ENCODE data around the gene ISOC1.

ISOC1 gene

DNA sequence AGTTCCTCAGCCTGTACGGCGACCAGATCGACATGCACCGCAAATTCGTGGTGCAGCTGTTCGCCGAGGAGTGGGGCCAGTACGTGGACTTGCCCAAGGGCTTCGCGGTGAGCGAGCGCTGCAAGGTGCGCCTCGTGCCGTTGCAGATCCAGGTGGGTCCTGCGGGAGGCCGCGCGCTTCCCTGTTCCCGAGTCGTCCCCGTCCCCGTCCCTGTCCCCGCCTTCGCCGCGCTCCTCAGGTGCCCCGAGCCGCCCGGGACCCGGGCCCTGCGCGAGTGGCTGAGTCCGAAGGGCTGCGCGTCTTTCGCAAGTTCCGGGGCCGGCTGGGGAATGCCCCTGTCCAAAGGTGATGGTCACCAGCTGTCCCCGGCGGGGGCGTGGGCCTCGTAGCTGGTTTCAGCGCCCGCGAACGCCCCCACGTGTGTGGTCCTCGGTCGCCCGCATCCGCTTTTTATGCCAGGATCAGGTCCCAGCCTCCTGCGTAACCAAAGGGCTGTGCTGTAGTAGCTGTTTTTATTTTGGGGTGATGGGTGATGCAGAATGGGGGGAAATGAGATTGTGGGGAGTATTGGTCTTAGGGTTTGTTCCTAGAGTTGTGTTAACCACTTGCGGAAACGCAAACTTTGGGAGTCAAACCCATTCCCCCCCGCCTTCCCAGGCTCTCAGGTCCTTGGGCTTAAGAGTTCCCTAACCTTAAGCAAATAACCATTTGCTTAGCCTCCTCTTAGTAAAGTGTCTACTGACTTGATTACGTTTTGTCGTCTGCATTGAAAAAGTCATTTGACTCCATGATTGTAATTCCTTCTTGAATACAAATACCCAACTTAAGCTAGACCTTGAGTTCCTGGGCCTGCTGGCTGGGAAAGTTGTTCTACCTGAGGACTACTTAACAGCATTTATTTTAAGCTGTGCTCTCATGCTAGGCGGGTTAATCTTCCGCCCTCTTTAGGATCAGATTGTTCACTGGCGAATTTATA is 663 bp downstream of the ISOC1 start:
- peak; percentile 17 to 34 (median 18) for DNase-seq (ENCODE audit: low read depth in 2 of 3, low spot score in 1 of 3)

DNA sequence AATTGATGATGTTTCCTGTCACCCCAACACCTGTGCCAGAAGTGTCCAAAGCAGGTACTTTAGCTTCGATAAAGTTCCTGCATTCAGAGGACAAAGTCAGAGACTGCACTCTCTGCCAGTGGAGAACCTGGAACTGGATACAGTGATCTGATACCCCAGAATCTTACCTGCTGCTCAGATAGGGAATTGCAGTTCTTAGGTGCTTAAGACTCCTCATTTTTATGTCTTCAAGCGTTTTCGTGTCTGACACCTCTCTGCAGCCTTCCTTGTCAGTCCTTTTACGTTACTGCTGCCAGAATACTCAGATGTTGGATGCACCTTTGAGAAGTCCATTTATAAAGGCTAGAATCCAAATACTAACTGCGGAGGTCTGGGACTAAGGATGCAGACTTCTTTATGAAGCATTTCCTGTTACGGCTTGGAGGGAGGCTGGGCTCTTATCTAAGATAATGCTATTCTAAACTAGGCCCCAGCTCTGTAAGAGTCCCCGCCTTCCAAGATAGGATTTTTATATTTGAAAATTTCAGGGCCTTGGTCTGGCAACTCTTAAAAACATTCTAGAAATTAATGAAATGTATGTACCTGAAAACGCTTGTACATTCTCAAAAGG is 1.9 kb downstream of the ISOC1 start:
- no peak for DNase-seq (ENCODE audit: low read depth in 2 of 3, low spot score in 1 of 3)

DNA sequence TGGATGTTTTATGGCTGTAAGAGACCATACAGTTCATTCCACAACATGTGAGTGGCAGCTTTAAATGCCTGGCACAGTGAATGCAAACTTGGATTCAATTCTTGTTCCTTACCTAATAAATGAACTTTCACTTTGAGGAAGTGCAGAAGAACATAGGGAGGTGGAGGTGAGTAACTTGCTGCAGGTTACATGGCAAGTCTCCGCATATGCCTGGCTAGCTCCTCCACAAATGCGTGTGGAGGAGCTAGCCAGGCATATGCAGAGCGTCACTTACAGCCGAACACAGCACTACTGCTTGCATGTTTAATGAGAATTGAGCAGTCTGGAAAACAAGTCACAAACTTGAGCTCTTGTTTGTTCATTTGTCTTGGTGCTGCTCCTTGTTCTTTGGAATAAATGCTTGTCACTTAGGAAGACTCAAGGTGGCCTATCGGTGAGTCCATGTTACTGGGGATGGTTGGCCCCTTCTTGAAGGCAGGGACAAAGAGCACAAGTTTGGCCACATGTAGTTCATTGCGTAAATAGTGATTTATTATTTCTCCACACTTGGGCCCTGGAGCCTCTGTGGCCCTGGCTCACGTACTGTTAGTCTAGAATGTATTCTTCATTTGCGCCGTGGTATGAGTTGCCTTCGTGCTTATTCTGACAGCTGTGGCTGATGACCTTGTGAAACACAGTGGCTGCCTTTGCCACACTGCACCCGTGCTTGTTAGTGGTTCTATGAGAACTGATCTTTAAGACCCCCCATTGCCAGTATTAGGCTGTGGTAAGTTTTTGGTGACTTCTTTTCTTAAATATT is 3.1 kb downstream of the ISOC1 start:
- no peak for DNase-seq (ENCODE audit: low read depth in 2 of 3, low spot score in 1 of 3)

DNA sequence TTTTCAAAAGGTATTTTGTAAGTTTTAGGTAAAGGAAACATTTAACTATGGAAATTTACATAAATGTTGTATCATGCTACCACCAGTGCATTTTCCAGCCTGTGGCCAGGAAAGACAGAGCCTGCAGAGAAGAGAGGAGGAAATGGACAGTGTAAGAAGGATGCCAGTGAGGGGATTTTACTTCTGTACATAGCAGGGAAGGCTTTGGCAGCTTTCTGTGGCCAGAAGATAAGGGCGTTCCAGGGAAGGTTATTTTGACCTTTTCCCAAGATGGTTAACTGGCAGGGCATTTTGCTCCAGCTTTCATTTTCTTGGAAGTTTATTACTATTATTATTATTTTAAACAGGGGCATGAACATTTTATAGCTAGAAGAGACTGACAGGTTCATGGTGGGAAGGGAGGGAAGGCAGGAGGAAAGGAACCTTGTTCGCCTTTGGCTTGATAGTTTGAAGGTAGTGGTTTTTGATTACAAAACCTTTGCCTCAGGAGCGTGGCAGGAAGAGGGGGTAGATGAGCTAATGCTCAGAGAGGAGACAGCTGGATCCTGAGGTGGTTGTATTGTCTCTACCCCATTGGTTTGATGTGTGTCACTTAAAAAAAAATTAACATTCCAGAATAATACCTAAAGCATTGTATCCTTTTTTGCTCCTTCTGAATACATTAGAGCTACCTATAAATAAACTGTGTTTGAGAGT is 4.1 kb downstream of the ISOC1 start:
- DNase-seq (ENCODE audit: low read depth in 2 of 3, low spot score in 1 of 3), result no peak

DNA sequence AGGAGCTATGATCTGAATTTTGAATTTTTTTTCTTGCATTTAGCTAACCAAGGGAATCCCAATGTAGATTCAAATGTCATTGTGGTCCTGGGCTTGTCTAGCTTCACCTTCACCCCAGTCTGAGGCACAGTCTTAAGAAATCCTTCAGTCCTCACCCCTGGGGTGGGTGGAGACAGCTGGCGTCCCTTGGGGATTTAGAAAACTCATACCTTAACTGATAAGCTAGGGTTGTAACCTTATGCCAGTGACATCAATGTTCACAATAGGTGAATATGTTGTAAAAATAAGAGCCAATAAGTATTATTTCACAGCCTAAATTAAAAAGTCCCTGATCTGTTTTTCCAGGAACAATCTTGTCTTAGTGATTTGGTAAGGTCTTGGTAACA is 4.6 kb downstream of the ISOC1 start:
- no peak for DNase-seq (ENCODE audit: low read depth in 2 of 3, low spot score in 1 of 3)

DNA sequence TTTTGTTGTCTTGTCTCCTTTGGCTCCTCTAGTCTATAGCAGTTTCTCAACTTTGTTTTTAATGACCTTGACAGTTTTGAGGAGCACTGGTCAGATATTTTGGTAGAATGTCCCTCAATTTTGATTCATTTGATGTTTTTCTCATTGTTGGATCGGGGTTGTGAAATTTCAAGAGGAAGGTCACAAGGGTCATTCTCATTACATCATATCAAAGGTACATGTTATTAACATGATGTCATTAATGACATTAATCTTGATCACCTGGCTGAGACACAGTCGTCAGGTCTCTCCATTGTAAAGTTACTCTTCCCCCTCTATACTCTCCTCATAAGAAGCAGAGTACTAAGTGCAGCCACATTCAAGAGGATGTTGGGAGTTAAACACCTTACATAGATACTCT is 7.2 kb downstream of the ISOC1 start:
- no peak for DNase-seq (ENCODE audit: low read depth in 2 of 3, low spot score in 1 of 3)

DNA sequence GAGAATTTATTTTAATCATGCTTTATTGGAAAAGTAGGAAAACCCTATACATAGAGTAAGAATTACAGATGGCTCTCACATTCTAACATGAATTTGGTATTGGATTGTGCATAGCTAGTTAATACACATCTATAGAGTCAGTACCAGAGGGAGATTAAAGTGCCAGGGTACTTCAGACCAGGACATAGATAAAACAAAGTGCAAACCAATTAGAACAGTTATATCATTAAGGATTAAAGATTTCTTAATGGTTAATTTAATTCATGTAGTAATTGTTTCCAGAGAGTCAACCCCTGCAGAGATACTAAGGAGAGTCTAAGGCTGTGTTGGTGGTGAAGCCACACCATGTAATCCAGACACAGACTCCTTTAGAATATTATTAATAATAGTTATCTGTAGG is 8.8 kb downstream of the ISOC1 start:
- no peak for DNase-seq (ENCODE audit: low read depth in 2 of 3, low spot score in 1 of 3)

DNA sequence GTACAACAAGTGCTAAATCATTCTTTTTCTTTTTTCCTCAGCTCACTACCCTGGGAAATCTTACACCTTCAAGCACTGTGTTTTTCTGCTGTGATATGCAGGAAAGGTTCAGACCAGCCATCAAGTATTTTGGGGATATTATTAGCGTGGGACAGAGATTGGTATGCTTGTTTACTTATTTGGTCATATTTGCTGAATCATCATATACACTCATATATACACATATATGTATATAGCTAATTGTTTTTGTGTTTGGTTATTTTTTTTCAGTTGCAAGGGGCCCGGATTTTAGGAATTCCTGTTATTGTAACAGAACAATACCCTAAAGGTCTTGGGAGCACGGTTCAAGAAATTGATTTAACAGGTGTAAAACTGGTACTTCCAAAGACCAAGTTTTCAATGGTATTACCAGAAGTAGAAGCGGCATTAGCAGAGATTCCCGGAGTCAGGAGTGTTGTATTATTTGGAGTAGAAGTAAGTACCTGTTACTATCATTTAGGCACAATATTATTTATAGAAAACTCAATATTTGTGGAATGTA is 10.4 kb downstream of the ISOC1 start:
- no peak for DNase-seq (ENCODE audit: low read depth in 2 of 3, low spot score in 1 of 3)

DNA sequence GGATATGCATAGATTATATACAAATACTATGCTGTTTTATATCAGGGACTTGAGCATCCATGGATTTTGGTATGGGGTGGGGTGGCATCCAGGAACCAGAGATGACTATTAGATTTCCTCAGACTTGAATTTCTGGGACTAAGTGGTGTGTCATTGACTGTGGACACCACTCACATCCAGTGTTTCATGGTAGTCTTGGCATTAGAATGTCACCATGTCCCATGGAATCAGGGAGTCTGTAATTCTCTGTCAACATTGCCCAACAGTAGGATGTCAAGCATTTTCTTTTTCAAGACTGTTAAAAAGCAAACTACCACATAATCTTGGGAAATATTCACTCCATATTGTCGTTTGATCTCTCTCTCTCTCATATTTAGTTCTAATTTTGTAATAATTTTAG is 13.1 kb downstream of the ISOC1 start:
- DNase-seq (ENCODE audit: low read depth in 2 of 3, low spot score in 1 of 3), result no peak

DNA sequence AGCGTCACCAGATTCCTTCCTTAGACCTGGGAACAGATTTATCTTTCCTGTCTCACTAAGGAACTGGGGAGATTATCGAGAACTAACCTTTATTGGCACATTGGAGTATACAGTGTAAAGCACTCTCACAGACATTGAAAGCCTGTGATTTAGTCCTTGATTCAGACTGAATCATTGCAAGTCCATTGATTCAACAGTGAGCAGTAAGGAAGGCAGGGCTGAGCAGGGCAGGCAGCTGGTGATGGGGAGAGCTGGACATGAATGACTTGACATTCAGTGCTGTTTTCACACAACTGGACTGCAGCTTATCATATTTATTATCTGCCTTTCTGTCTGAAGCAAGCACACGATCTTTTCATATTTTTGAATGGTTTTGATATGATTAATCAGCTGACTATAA is 16.2 kb downstream of the ISOC1 start:
- DNase-seq (ENCODE audit: low read depth in 2 of 3, low spot score in 1 of 3), result no peak

DNA sequence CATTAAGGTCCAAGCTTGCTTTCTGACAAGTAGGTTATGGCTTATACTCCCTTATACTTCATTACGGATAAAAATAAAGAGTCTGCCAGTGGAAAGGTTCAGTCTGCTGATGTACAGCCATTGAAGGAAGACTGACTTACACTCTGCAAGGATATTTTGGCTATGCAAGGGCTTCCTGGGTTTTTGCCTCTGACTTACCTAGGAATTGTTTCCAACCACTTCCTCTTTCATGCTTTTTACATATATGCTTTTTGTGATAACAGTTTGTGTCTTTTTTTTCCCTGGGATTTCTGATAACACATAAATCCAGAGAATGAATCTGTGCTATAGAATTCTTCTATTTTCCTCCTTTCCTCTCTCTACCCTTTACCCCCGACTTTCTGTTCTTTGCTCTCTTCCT is 16.8 kb downstream of the ISOC1 start:
- DNase-seq (ENCODE audit: low read depth in 2 of 3, low spot score in 1 of 3), result no peak

DNA sequence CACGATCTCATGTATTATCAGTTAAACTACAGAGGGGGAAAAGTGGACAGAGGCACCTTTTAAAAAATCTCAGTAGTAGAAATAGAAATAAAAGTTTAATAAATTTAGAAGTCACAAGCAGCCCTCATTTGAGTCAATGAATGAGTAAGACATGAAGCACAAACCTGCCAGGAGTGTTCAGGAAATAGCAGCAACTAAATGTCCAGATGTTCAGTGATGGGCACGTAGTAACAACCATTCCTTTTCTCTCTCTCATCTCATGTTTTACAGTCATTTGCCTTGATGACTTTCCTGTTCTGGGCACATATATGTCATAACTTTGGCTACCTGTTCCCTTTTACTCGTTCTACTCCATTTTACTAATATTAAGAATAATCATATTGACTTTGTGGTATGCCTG is 17.7 kb downstream of the ISOC1 start:
- DNase-seq (ENCODE audit: low read depth in 2 of 3, low spot score in 1 of 3), result no peak

DNA sequence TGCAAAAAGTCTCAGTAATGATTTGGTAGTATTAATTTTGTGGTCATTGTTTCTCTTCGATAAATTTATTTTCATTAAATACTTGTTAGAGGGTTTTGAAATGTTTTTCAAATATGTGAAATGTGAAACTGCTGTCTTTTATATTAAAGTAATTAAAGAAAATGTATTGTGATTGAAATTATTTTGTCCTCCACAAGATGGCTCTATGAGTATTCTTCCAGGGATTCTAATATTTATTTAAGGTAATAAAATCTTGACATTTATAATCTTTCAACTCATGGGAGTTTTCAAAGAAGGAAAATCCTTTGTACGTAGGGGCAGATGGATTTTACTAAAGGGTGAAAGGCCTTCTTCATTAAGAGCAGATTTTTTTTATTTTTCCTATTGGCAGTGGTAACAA is 19.3 kb downstream of the ISOC1 start:
- DNase-seq (ENCODE audit: low read depth in 2 of 3, low spot score in 1 of 3), result no peak

DNA sequence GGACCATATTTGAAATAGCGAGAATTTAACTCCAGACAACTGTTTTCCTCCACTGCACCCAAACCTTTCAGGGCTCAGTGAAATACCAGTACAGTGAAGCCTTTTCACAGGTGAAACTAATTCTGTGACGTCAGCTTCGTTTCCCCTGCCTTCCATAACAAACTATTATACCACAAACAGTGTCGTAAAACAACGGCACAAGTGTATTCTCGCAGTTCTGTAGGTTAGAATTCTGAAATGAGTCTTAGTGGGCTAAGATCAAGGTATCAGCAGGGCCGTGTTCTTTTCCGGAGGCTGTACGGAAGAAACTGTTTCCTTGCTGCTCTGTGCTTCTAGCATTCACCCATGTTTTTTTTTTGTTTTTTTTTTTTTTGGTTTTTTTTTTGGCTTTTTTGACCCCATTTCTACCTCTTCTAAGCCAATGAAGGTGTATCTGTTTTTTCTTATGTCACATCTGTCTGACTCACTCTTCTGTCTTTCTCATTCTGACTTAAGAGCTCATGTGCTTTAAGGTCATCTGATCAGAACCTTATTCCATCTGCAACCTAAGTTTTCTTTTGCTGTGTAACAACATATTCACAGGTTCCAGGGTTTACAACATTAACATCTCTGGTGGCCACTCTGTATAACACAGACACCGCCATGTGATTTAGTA is 20.1 kb downstream of the ISOC1 start:
- no peak for DNase-seq (ENCODE audit: low read depth in 2 of 3, low spot score in 1 of 3)

DNA sequence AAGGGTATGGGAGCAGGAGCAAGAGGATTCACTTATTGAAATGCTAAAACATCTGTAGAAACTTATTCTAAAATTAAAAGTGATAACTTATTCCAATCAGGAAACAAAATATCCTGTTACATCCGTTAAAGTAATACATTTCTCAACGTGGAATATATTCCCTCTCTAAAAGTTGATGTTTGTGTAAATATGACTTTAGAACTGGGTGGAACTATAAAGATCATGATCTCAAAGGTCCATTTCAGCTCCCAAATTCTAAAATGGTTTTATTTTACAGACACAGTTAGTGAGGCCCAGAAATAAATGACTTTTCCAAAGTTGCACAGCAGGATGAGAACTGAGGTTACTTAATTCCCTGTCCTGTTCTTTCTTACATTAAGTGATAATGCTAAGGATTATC is 21.1 kb downstream of the ISOC1 start:
- DNase-seq (ENCODE audit: low read depth in 2 of 3, low spot score in 1 of 3), result no peak

DNA sequence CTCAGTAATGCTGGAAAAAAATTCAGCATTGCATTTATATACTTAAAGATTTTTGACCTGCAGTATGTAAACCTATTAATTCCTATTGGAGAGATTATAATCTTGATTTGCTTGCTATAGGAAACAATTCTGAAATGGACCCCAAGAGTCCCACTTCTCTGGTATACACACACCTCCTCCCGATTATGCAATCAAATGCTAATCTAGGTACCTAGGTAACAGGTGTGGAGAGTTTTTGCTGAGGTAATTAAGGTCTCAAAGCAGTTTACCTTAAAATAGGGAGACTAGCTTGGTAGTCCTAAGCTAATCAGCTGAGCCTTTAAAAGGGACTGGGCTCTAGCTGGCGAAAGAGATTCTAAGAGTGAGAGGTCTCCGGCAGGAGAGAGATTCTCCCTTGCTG is 22.2 kb downstream of the ISOC1 start:
- DNase-seq (ENCODE audit: low read depth in 2 of 3, low spot score in 1 of 3), result no peak

DNA sequence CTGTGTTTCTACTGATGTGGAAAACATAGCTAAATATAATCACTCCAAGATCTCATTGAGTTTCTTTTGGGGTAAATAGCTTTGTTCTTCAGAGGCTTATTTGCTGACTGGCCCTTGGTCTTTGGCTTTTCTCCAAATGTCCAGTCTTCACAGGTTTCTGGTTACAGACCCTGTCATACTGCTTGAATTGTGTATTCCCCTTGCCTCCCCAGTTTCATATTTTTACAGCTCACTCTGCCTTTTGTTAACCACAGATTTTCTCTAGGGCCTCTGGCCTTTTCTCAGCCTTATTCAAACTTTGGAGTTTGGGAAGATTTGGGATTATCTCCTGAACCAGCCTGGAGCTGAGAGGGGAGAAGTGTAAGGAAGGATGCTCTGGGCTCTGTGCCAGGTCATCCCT is 23.9 kb downstream of the ISOC1 start:
- DNase-seq (ENCODE audit: low read depth in 2 of 3, low spot score in 1 of 3), result no peak

DNA sequence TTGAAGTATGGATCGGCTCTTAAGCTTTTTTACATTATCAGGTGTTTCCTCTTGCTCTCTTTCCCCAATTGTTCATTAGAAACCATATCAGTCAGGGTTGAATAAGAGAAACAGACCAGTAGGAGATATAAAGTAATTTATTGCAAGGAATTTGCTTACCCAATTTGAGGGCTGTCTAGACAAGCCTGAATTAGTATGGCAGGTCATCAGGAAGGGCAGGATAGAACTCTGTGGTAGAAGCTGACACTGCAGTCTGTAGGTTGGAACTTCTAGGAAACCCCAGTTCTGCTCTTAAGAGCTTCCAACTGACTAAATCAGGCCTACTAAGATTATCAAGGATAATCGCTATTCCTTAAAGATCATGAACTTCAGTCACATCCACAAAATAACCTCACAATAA is 24.3 kb downstream of the ISOC1 start:
- no peak for DNase-seq (ENCODE audit: low read depth in 2 of 3, low spot score in 1 of 3)

DNA sequence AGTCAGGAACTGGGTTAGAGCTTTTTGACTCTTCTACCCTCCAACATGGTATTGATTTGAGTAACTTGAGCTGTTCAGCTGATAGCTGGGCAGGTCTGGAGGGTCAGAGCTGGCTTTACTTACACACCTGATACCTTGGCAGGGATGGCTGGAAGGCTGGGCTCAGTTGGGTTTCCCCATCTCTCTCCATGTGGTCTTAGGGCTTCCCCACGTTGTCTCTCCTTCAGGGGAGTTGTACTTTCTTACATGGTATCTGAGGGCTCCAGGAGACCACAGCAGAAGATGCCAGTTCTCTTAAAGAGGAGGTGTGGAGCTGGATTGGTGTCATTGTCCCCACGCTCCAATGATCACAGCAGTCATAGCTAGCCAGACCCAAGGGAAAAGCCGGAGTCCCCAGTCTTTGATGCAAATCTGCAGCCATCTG is 25.6 kb downstream of the ISOC1 start:
- no peak for DNase-seq (ENCODE audit: low read depth in 2 of 3, low spot score in 1 of 3)

DNA sequence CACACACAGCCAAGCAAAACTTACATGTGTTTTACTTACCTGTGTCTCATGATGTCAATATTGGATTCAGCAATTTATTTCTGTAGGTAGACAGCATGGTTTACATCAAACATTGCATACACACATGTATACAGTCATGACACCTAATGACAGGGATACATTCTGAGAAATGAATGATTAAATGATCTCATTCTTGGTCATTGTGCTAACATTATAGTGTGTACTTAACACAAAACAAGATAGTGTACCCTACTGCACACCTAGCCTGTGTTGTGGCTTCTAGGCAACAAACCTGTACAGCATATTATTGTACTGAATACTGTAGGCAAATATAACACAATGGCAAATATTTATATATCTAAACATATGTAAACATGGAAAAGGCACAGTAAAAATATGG is 28.0 kb downstream of the ISOC1 start:
- no peak for DNase-seq (ENCODE audit: low read depth in 2 of 3, low spot score in 1 of 3)

DNA sequence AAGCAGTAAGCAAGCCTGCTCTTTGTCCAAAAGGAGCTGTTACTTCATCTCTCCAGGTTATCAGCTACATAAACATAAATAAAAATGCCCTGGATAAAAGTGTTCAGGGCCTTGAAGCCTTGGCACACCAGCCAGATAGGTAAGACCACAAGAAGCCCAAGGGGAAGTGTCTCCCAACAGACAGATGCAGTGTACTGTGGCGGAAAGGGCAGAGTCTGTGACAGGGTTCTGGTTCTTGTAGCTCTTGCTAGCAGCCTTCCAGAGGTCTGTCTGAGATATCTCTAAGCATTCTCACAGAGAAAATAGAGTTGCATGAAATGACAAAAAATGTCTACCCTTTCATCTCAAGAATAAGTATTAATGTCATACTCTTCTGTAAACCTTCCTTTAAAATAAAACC is 30.1 kb downstream of the ISOC1 start:
- DNase-seq (ENCODE audit: low read depth in 2 of 3, low spot score in 1 of 3), result no peak
